HG03469 (cell line): Measurements from ENCODE around the gene TMPO.
A peak's percentile ranks its signal among the peaks of the same experiment; 100 is the strongest.
"Not testable (repeated sequence)": the region's sequence is repeated elsewhere in the genome, so short reads cannot be mapped to it uniquely, and the experiment has no call there.

Experiments used
- ATAC-seq: cut with Tn5 transposase; IDR thresholded peaks from one replicate; pipeline ENCODE4 v1.9.1; 2021; ENCODE audit warnings: mild to moderate bottlenecking, moderate library complexity, moderate number of reproducible peaks; ENCODE audit not compliant: unreplicated experiment

TMPO gene

GRCh38 chr12:98515287-98516110 lies at the start of gene TMPO:
TSS of gene TMPO (plus strand) at chr12:98515590. CDS start at chr12:98515868, 278 bp downstream.
- peak; percentile 82 for ATAC-seq

GRCh38 chr12:98465950-98466602 lies 49.3 kb upstream of the TMPO start:
- ATAC-seq = no peak

GRCh38 chr12:98466640-98467400 lies 48.6 kb upstream of the TMPO start:
- ATAC-seq = no peak

GRCh38 chr12:98469109-98469508 lies 46.3 kb upstream of the TMPO start:
- peak; percentile 41 for ATAC-seq

- no peak for ATAC-seq
Measured at GRCh38 chr12:98470469-98471082, 44.8 kb upstream of the TMPO start.

GRCh38 chr12:98471085-98471484 lies 44.3 kb upstream of the TMPO start:
- ATAC-seq = no peak

GRCh38 chr12:98475565-98475908 lies 39.9 kb upstream of the TMPO start:
- no peak for ATAC-seq

GRCh38 chr12:98478606-98479005 lies 36.8 kb upstream of the TMPO start:
- no peak for ATAC-seq

GRCh38 chr12:98483621-98484503 lies 31.5 kb upstream of the TMPO start:
- no peak for ATAC-seq

- no peak for ATAC-seq
Measured at GRCh38 chr12:98485792-98486340, 29.5 kb upstream of the TMPO start.

- not testable (repeated sequence) for ATAC-seq
Measured at GRCh38 chr12:98488416-98488815, 27.0 kb upstream of the TMPO start.

- no peak for ATAC-seq
Measured at GRCh38 chr12:98489176-98489575, 26.2 kb upstream of the TMPO start.

- peak; percentile 81 for ATAC-seq
Measured at GRCh38 chr12:98490501-98491453, 24.6 kb upstream of the TMPO start.

- no peak for ATAC-seq
Measured at GRCh38 chr12:98492580-98493140, 22.7 kb upstream of the TMPO start.

- not testable (repeated sequence) for ATAC-seq
Measured at GRCh38 chr12:98501266-98501629, 14.1 kb upstream of the TMPO start.

- ATAC-seq = peak; percentile 39
Measured at GRCh38 chr12:98503342-98503591, 12.1 kb upstream of the TMPO start.

GRCh38 chr12:98503592-98504367 lies 11.6 kb upstream of the TMPO start:
- ATAC-seq = peak; percentile 51

- peak; percentile 7 for ATAC-seq
Measured at GRCh38 chr12:98504368-98504617, 11.1 kb upstream of the TMPO start.
